Tibial artery (tissue), 4 donors: Measurements from ENCODE around the gene DOCK8.
A peak's percentile ranks its signal among the peaks of the same experiment; 100 is the strongest.
"Not testable (repeated sequence)": the region's sequence is repeated elsewhere in the genome, so short reads cannot be mapped to it uniquely, and the experiment has no call there.

Experiments
- DNase-seq, 2 donors: peaks; one replicate each; pipeline ENCODE4 v3.0.0-alpha.2; 2019
- H3K27ac ChIP-seq, 2 donors: fragments of 200-600 bp; sonication (generic) in 1 of 2; 1 replicate in 1 of 2; 2 replicates in 1 of 2; pipeline ENCODE4 v1.5.1; 2018 to 2019; ENCODE audit warnings: mild to moderate bottlenecking in 1 of 2
- H3K27me3 ChIP-seq, 2 donors: fragments of 200-600 bp; sonication (generic) in 1 of 2; one replicate each; pipeline versions ENCODE4 v1.5.1 to v1.6.0; 2016 to 2019
- H3K36me3 ChIP-seq, 3 donors: fragments of 200-600 bp; sonication (generic) in 2 of 3; one replicate each; pipeline ENCODE4 v1.5.1; 2016 to 2019; ENCODE audit warnings: mild to moderate bottlenecking in 2 of 3
- H3K4me1 ChIP-seq, 4 donors: fragments of 200-600 bp; sonication (generic) in 2 of 4; 1 replicate in 3 of 4; 2 replicates in 1 of 4; pipeline ENCODE4 v1.5.1; 2016 to 2019
- H3K4me3 ChIP-seq, 2 donors: fragments of 200-600 bp; sonication (generic) in 1 of 2; 1 replicate in 1 of 2; 2 replicates in 1 of 2; pipeline ENCODE4 v1.5.1; 2018 to 2019; ENCODE audit warnings: mild to moderate bottlenecking in 2 of 2
- H3K9me3 ChIP-seq, 3 donors: fragments of 200-600 bp; sonication (generic) in 1 of 3; one replicate each; pipeline ENCODE4 v1.5.1; 2016 to 2019
- CTCF ChIP-seq, 2 experiments: fragments of 200-600 bp in 1 of 2; fragments of 450-650 bp in 1 of 2; IDR thresholded peaks; one replicate each; pipeline ENCODE4 v1.5.1; 2017 to 2019; ENCODE audit warnings: antibody characterized with exemption in 2 of 2, mild to moderate bottlenecking in 1 of 2, moderate library complexity in 1 of 2
- intact Hi-C: fragments of 100-400 bp; cut with DNase I; formaldehyde crosslinking; loops from one replicate; pipeline ENCODE4 v1.15.0; 2023; ENCODE audit warnings: low total_unique reads

DOCK8 gene

GRCh38 chr9:214648-215493 is at the start of gene DOCK8:
Gene DOCK8 (plus strand): TSS chr9:214865. CDS start chr9:214977, 112 bp downstream.
- H3K4me1 ChIP-seq = peaks cover 0 to 14% (median 9%) of the 10 kb centered on the region in 4 donors
- no peaks in the 10 kb centered on the region for H3K36me3 ChIP-seq
- intact Hi-C loops = no loop called here
- no peaks in the 10 kb centered on the region for H3K9me3 ChIP-seq
- TF ChIP-seq CTCF (IDR thresholded peaks at IDR 0.05) = no peak
- peak within 1 kb of the TSS; percentile 32 to 50 for H3K27ac ChIP-seq
- peak; percentile 58 to 73 for DNase-seq
- H3K27me3 ChIP-seq = peaks cover 0 to 25% of the 10 kb centered on the region in 2 donors
- peak within 1 kb of the TSS; percentile 49 to 53 for H3K4me3 ChIP-seq

GRCh38 chr9:169757-170156 is 44.9 kb upstream of the DOCK8 start:
- intact Hi-C loops, H3K4me3 ChIP-seq, DNase-seq, H3K27ac ChIP-seq, H3K4me1 ChIP-seq, H3K27me3 ChIP-seq, H3K36me3 ChIP-seq, H3K9me3 ChIP-seq: not testable (repeated sequence)

- H3K9me3 ChIP-seq, H3K4me1 ChIP-seq, H3K36me3 ChIP-seq, DNase-seq, H3K27me3 ChIP-seq, intact Hi-C loops: not testable (repeated sequence)
- H3K27ac ChIP-seq = peak overlapping the region; percentile 37 to 78
- H3K4me3 ChIP-seq = peak overlapping the region; percentile 57 to 59
Observed at GRCh38 chr9:178140-178825, 36.4 kb upstream of the DOCK8 start.

GRCh38 chr9:178970-179383 is 35.7 kb upstream of the DOCK8 start, which contains the start of gene ZNG1A:
Gene ZNG1A (minus strand): TSS chr9:179056. CDS start chr9:178969, 87 bp downstream.
- H3K4me1 ChIP-seq, H3K9me3 ChIP-seq, H3K27me3 ChIP-seq, H3K36me3 ChIP-seq, intact Hi-C loops: not testable (repeated sequence)
- peak; percentile 22 to 83 for DNase-seq
- Histone ChIP-seq H3K4me3 (peak within 1 kb of the TSS; percentile 57 to 59), H3K27ac (peak within 1 kb of the TSS; percentile 59 to 78)

GRCh38 chr9:199601-200000 is 15.1 kb upstream of the DOCK8 start:
- H3K36me3 ChIP-seq = not testable (repeated sequence)

GRCh38 chr9:206481-206880 is 8.2 kb upstream of the DOCK8 start:
- no peaks in the 10 kb centered on the region for H3K36me3 ChIP-seq
- no peaks in the 10 kb centered on the region for H3K4me1 ChIP-seq
- TF ChIP-seq CTCF (IDR thresholded peaks at IDR 0.05) = no peak
- no peak overlapping the region for H3K27ac ChIP-seq
- H3K27me3 ChIP-seq = no peaks in the 10 kb centered on the region
- H3K9me3 ChIP-seq = no peaks in the 10 kb centered on the region
- DNase-seq = no peak
- intact Hi-C loops = no loop called here
- H3K4me3 ChIP-seq = no peak overlapping the region

More at GRCh38 chr9:199601-200000, 15.1 kb upstream of the DOCK8 start:
- H3K9me3 ChIP-seq, H3K27me3 ChIP-seq, intact Hi-C loops, H3K4me3 ChIP-seq, H3K27ac ChIP-seq, H3K4me1 ChIP-seq, DNase-seq: not testable (repeated sequence)

GRCh38 chr9:209143-209758 is 5.4 kb upstream of the DOCK8 start:
- H3K9me3 ChIP-seq = no peaks in the 10 kb centered on the region
- TF ChIP-seq CTCF (IDR thresholded peaks at IDR 0.05) = no peak
- H3K36me3 ChIP-seq = no peaks in the 10 kb centered on the region
- DNase-seq = no peak
- intact Hi-C loops = no loop called here
- no peak overlapping the region for H3K4me3 ChIP-seq
- peaks cover 0 to under 1% (median 0%) of the 10 kb centered on the region in 4 donors for H3K4me1 ChIP-seq
- H3K27me3 ChIP-seq = peaks cover 0 to 5% of the 10 kb centered on the region in 2 donors
- no peak overlapping the region for H3K27ac ChIP-seq
